HepG2 (cell line): ENCODE measurements around the gene PSD4. TPM values are rescaled to one million over a fixed set of nuclear protein-coding genes. Genes with fewer than 3 reads are reported as not detected.

Source experiments
- DNMT3B ChIP-seq: conservative IDR thresholded peaks from 2 replicates; pipeline ENCODE4 v1.6.1; 2016; ENCODE audit warnings: missing biosample characterization, control low read depth
- IRF9 ChIP-seq: sonication (generic); formaldehyde crosslinking; IDR thresholded peaks from 2 replicates; pipeline ENCODE4 v1.8.0; 2022; ENCODE audit warnings: missing genetic modification reagents, mild to moderate bottlenecking, borderline replicate concordance
- MIER3 ChIP-seq: IDR thresholded peaks from 2 replicates; pipeline ENCODE4 v1.6.1; 2016; ENCODE audit warnings: missing compliant biosample characterization, borderline replicate concordance
- SP4 ChIP-seq: sonication (generic); formaldehyde crosslinking; IDR thresholded peaks from 2 replicates; pipeline ENCODE4 v1.8.1; 2023; ENCODE audit warnings: mild to moderate bottlenecking, missing genetic modification reagents
- TEAD3 ChIP-seq: optimal IDR thresholded peaks from 2 replicates; pipeline ENCODE3; 2016; ENCODE audit warnings: borderline replicate concordance
- ZNF512B ChIP-seq: sonication (generic); formaldehyde crosslinking; IDR thresholded peaks from 2 replicates; pipeline ENCODE4 v1.5.1; 2020; ENCODE audit warnings: missing genetic modification reagents, mild to moderate bottlenecking, borderline replicate concordance
- ZNF513 ChIP-seq: sonication (generic); formaldehyde crosslinking; conservative IDR thresholded peaks from 2 replicates; pipeline ENCODE4 v1.5.0; 2020; ENCODE audit warnings: missing genetic modification reagents
- ZNF556 ChIP-seq: sonication (generic); formaldehyde crosslinking; IDR thresholded peaks from 2 replicates; pipeline ENCODE4 v1.4.0; 2020; ENCODE audit warnings: mild to moderate bottlenecking, missing genetic modification reagents, borderline replicate concordance
- ZNF766 ChIP-seq: sonication (generic); formaldehyde crosslinking; IDR thresholded peaks from 2 replicates; pipeline ENCODE4 v1.5.0; 2020; ENCODE audit warnings: missing genetic modification reagents, borderline replicate concordance
- ZNF788 ChIP-seq: sonication (generic); formaldehyde crosslinking; IDR thresholded peaks from 2 replicates; pipeline ENCODE4 v1.5.0; 2020; ENCODE audit warnings: mild to moderate bottlenecking, missing genetic modification reagents, borderline replicate concordance
- polyA plus RNA-seq, 8 experiments: library from polyadenylated mRNA; depleted of rRNA in 3 of 8; stranded (reverse) in 7 of 8; unstranded in 1 of 8; fragments of >200 nt; fragmentation: Illumina TruSeq in 4 of 8; extraction: Trizol in 4 of 8; gene quantifications; 2 replicates each; pipeline versions ENCODE4 v1.2.1 to v1.2.3, GENCODE V29; 2011 to 2016; ENCODE audit warnings: low read depth in 4 of 8, missing spikeins in 1 of 8, mixed read lengths in 1 of 8; ENCODE audit not compliant: insufficient read depth in 1 of 8
- total RNA-seq, 5 experiments: library from RNA; depleted of rRNA; stranded (reverse); fragments of >200 nt; fragmentation: Illumina TruSeq; extraction: Trizol; gene quantifications; 2 replicates each; pipeline ENCODE4 v1.2.3, GENCODE V29; 2016; ENCODE audit warnings: low read depth in 1 of 5

The PSD4 gene
- total and polyA plus RNA-seq, 2 of the 13 experiments (the other 11 are each of a cell fraction or from before 2014, with no cell fraction given): 5.8 to 9.4 TPM

- TF ChIP-seq ZNF788 (peak; percentile 73; the same call in 1 of the 2 replicates), ZNF513 (CRISPR knock-in tag) (no peak), IRF9 (CRISPR knock-in tag) (no peak), ZNF766 (CRISPR knock-in tag) (no peak), TEAD3 (peak; percentile 62), DNMT3B (0 out of 2 replicates have a peak, but pooled peaks have one; percentile 37), SP4 (CRISPR knock-in tag) (peak; percentile 53; the same call in 1 of the 2 replicates), MIER3 (CRISPR knock-in tag) (peak; percentile 76; the same call in 1 of the 2 replicates), ZNF556 (CRISPR knock-in tag) (peak; percentile 39; the same call in 1 of the 2 replicates), ZNF512B (CRISPR knock-in tag) (no peak)
These were observed 6.6 kb downstream of the PSD4 start (continued) for GRCh38 chr2:113180131-113180946.
